GM18505 (cell line): ENCODE data around the gene ERI3.

Experiments
- ATAC-seq: cut with Tn5 transposase; IDR thresholded peaks from one replicate; pipeline ENCODE4 v1.9.1; 2021; ENCODE audit not compliant: unreplicated experiment
- POLR2A ChIP-seq: IDR thresholded peaks from 4 replicates; pipeline ENCODE4 v1.6.1; 2011; ENCODE audit warnings: borderline replicate concordance; ENCODE audit not compliant: insufficient read depth, insufficient read length; ENCODE audit errors: extremely low read depth

ERI3 gene

DNA sequence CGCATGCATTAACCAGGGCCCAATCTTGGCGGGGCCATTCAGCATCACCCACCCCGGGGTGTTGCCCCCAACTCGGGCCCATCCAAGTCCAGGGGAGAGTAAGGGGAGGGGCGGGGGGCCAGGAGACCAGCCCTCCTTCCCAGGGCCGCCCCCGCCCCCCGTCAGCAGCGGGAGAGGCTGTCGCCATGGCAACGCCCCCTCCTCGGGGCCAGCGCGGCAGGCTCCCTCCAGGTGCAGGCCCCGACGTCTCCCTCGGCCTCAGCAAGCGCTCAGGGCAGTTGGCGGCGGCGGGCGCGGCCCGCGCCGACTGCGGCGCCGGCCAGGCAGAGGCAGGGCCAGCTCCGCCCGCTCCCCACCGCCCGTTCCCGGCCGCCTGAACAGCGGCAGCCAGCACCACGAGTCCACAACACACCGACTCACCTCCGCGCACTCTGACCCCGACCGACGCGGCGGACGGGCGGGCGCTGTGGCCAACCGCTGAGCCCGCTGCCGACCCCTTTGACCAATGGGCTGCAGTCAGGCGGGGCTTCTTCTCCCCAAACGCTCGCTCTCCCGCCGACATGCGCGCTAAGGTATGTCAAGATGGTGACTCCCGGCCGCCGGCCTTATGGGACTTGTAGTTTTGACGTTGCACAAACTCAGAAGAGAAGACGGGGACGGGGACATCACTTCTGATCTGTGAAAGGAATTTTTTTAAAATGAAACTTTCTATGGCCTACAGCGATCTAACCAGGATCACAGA, at the start of gene ERI3:
Gene ERI3 (minus strand): TSS at position 418 of the 742 bp plus-strand sequence. CDS start 231 bp downstream, at position 187.
- ATAC-seq, result peak; percentile 96
- TF ChIP-seq POLR2A, result peak; percentile 59

DNA sequence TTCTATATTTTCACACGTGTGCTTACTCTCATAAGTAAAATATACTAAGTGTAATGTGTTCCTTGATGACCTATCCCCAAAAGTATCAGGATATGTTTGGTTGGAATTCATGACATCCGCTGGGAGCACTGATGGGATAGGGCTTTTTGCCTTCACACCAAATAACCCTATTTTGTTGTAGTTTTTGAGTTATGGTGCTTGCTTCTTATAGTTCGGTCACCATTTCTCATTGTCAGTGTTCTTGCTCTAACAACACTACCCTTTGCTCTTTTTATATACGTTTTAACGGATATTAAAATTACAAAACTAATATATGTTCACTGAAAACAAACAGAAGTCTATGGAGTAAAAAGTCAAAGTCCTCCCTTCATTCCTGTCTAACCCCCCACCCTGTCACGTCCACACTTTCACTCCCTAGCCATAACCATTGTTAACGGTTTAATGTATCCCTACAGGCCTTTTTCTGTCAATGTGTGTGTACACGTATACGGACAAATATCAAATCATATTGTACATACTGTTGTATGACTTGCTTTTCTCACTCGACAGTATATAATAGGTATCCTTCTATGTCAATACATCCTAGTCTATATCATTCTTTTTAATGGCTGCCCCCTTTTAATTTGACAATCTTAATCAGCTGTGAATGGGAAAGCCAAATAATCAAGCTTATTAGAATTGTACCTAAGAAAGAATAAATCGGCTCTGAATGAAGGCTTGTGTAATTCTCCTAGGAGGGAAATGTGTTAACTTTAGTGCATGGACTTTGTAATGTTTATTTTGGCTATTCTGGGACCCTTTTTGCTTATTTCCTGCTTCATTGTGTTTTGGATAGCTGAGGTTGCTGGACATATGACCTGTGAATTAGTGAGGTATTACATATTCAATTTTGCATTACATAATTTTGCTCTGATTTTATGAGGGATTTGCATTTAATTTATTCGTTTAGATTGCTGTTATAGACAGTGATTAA, 46.5 kb upstream of the ERI3 start:
- ATAC-seq, result no peak
- TF ChIP-seq POLR2A, result no peak

- TF ChIP-seq POLR2A, result no peak
- ATAC-seq, result no peak
These were observed 35.2 kb upstream of the ERI3 start for GRCh38 chr1:44390277-44390676.

DNA sequence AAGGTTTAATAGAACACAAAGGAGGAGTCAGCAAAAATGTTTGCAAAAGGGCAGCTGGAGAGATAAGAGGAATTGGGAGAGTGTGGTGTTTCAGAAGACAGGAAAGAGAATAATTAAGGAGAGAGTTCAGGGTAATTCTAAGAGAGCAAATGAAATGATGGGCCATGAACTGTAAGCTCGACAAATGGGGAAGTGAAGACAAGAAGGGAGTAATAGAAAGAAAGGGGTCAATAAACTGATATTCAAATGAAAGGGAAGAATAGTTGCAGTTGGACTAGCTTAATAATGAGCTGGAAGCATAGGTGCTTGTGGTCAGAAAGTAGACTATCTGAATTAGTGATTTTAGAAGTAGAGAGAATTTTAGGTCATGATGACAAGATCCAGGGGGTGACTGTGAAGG, 34.4 kb upstream of the ERI3 start:
- ATAC-seq, result no peak
- no peak for TF ChIP-seq POLR2A

DNA sequence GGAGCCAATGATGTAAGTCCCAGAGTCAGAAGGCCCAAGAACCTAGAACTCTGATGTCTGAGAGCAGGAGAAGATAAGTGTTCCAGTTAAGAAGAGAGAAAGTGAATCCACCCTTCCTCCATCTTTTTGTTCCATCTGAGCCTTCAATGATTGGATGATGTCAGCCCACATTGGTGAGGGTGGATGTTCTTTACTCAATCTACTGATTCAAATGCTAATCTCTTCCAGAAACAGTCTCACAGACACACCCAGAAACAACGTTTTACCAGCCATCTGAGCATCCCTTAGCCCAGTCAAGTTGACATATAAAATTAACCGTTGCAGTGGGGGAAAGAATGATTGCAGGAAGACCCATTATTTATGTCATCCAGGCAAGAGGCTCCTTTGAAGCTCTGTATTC, 33.5 kb upstream of the ERI3 start:
- ATAC-seq, result no peak
- TF ChIP-seq POLR2A, result no peak

DNA sequence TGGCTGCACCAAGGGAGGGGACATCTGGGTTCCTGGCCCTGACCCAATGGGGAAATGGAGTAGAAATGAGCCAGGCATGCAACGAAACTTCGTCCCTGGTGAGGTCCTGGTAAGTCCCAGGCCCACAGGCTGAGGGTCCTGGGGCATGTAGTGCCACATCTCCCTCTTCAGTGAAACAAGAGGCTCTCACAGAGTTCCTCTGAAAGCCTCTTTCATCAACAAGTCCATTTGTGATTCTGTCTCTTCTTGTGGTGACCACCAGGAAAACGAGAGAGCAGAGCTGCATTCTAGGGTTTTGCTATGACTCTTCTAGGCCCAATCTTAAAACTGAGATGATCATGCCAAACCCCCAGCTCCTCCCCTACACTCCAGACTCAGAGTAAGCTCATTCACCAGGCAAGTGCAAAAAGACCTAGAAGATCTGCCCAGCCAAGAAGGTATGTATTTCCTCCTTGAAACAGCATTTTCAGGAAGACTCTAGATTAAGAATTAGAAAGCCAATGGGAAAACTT, 25.7 kb upstream of the ERI3 start:
- no peak for TF ChIP-seq POLR2A
- no peak for ATAC-seq

DNA sequence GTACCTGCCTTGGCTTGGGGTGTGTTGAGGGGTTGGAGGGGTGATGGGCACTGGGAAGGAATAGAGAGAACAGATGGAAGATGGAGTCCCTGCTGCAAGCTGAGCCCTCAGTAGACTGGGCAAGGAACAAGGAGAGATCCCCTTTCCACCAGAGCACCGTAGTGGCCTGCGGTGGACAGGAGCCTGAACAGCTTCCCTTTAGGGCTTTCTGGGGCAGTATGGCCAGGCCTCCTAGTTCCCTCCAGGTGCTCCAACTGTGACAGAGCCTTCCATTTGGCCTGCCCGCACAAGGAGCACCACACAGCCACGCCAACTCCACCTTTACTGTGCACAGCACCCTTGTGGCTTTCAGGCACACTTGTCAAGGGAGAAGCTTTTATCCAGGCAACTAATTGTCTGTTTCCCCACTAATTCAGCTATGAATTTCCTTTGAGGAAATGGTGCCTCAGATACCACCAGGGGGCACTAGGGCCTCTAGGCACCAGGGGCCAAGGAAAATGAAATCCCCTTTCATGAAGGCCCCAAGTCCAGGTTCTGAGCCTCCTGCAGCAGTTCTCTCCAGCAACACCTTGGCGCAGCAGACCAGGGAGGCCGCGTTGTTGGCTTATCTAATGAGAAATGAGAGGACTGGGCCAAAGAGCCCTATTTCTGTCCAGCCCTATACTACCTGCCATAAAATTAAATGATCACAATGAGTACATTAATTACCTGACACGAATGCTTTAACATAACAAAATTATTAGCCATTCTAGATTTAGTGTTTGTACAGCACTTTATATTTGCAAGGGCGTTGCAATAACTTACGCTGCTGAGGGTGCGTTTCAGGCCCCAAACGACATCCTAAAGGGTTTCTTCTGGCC, 23.1 kb upstream of the ERI3 start:
- no peak for TF ChIP-seq POLR2A
- no peak for ATAC-seq

DNA sequence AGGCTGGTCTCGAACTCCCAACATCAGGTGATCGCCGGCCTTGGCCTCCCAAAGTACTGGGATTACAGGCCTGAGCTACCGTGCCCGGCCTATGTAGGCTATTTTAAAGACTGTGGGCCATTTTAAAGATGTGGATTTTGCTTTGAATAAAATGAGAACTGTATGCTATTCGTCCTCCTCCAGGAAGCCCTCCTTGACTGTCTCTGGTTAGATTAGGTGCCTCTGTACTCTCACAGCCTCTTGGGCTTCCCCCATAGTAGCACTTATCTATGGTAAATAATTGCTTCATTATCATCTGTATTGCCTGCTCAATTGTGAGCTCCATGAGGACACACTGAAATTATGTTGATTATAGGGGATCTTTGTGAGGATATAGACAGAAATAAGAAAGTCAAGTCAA, 20.5 kb upstream of the ERI3 start:
- no peak for TF ChIP-seq POLR2A
- no peak for ATAC-seq

DNA sequence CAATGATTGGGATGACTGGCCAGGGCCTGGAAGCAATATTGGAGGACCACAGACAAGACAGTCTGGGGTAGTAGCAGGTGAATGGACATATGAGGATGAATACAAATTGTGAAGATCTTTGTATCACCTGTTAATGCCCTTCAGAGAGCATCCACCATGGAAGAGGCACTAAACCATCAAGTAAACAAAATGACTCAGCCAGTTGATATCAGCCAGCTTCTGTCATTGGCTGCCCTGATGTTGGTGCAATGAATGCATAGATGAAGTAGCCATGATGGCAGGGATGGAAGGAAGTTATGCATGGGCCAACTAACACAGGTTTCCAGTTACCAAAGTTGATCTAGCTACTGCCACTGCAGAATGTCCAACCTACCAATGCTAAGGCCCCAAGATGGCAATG, 16.1 kb upstream of the ERI3 start:
- no peak for ATAC-seq
- TF ChIP-seq POLR2A, result no peak

DNA sequence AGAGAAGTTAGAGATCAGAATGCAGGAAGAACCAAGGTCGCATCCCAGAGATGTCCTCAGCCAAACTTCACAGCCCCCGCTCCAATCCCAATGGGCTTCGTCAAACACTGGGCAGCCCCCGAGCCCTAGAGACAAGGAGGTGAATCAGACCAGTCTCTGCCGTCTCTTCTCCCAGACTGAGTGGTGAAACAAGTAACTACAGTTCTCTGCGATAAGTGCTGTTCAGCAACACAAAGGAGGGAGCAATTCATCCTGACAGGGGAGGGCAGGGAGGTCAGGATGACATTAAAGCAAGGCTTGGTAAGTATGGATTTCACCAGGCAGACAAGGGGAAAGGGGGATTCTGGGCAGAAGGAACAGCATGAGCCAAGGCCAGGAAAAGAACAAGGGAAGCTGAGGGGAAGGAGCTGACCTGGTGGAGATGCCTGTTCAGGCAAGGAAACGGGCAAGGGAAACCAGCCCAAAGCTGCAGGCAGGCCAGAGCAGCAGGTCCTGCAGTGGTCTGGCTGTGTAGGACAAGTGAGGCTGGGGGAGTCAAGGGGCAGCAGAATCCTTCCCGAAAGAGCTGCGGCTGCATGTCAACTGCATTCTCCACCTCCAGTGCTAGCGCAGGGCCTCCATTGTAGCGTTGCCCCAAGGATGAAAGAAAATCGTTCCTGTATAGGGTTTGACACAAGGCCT, 13.6 kb upstream of the ERI3 start:
- TF ChIP-seq POLR2A, result no peak
- ATAC-seq, result no peak

DNA sequence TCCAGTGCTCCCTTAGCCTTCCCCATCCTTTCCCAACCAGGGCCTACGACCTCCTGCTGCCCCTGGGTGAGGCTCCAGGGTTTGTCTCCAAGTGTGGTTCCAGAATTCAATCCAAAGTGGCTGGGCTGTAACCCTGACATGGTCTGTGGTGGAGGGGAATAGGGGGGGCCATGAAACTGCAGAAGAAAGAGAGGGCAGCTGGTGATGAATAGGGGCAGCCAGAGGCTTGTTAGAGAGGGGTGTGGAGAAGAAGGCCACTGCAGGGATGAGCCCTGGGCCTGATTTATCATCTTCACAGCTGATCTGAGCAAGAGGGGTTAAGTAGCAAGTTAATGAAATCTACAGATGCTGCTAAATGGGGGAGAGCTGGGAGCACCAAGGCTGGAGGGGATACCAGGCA, 12.9 kb upstream of the ERI3 start:
- no peak for ATAC-seq
- TF ChIP-seq POLR2A, result no peak

DNA sequence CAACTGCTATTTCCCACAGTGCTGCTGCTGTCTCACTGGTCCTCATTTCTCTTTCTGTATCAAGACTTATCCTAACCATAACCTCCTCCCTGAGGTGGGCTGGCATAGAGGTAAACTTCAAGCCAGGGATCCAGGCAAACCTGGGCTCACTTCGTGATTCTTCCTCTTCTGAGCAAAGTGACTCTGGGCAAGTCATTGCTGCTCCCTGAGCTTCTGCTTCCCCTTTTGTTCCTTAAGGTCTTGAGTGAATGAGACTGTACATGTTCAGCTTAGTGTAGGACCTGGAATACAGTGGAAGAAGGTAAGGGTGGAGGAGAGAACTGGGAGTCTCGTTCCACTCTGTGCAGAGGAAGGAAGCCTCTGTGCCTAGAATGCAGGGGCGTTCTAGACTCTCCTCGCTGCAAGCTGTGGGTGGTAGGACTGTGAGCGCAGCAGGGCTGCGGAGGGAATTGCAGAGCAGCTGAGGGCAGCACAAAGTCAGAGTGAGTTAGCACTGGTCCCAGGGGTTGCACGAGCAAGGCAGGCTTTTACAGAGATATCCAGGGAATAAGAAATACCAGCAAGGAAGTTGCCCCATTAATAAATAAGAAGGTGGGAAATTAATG, 11.4 kb upstream of the ERI3 start:
- no peak for TF ChIP-seq POLR2A
- ATAC-seq, result no peak
